Stomach (tissue), 4 donors: ENCODE results near the gene KIF14.

ENCODE experiments used
- POLR2A ChIP-seq, 4 donors: fragments of 450-650 bp; IDR thresholded peaks; one replicate each; pipeline ENCODE4 v1.6.1; 2016; ENCODE audit warnings: antibody characterized with exemption in 4 of 4, control low read depth in 2 of 4, mild to moderate bottlenecking in 1 of 4, moderate library complexity in 1 of 4
- POLR2AphosphoS5 ChIP-seq, 3 donors: sonication (generic); formaldehyde crosslinking; IDR thresholded peaks; one replicate each; pipeline ENCODE4 v1.6.1; 2016; ENCODE audit warnings: antibody characterized with exemption in 3 of 3

- TF ChIP-seq POLR2AphosphoS5 (IDR thresholded peaks at IDR 0.05) (no peak), POLR2A (IDR thresholded peaks at IDR 0.05) (no peak)
These were observed 16.1 kb upstream of the KIF14 start for GRCh38 chr1:200636681-200637080.
